Measurements from ENCODE around the gene VIPR2.
A peak's percentile ranks its signal among the peaks of the same experiment; 100 is the strongest.

Gene VIPR2

DNA sequence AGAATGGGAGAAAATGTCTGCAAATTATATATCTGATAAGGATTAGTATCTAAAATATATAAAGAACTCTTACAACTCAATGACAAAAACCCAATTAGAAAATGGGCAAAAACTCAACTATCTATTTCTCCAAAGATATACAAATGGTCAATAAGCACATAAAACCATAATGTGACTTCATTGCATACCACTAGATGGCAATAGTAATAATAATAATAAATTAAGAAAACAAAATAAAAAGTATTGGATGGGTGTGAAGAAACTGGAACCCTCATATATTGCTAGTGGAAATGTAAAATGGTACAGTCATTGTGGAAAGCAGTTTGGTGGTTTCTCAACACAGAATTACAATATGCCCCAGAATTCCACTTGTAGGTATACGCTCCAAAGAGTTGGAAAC lies 98.8 kb downstream of the VIPR2 start:
- Histone ChIP-seq H3K4me1 (ENCODE audit: control insufficient read depth in 2 of 2, insufficient read depth in 2 of 2, low read length in 2 of 2) (peaks cover 0 to 2% of the 10 kb centered on the region in 2 donors), H3K36me3 (ENCODE audit: control insufficient read depth in 2 of 2, insufficient read depth in 2 of 2, low read length in 2 of 2) (no peaks in the 10 kb centered on the region), H3K9ac (ENCODE audit: low read depth in 1 of 2, low read length in 2 of 2) (no peak overlapping the region), H3K27ac (ENCODE audit: low read depth in 2 of 2, low read length in 2 of 2) (no peak overlapping the region), H3K27me3 (ENCODE audit: control insufficient read depth in 2 of 2, insufficient read depth in 2 of 2, low read length in 2 of 2) (no peaks in the 10 kb centered on the region), H3K9me3 (ENCODE audit: control insufficient read depth in 2 of 2, low read length in 2 of 2) (no peaks in the 10 kb centered on the region), H3K4me3 (ENCODE audit: low read length in 2 of 2) (no peak overlapping the region)

DNA sequence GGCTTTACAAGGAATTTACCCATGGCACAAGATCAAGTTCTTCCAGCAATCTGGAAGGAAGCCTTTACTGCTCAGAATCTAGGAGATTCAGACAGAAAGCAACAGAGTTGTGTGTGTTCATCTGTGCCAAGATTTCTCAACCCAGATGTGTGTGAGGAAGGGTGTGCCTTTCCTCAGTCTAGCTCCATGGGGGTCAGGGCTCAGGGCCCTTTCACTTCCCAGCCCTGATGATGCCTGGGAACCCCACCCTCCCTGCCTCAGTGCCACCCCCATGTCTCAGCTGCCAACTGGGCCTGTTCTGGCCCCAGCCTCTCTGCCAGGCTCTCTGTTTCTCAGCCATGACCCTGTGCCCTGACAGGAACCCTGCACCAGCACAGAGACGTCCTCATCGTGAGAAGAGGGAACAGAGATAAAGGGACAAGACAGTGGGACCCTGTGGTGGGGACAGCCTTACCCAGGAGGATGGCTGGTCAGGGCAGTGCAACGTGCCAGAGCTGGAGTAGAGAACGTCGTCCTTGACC lies 102.0 kb downstream of the VIPR2 start:
- Histone ChIP-seq H3K4me3 (ENCODE audit: low read length in 2 of 2) (no peak overlapping the region), H3K27ac (ENCODE audit: low read depth in 2 of 2, low read length in 2 of 2) (no peak overlapping the region), H3K9me3 (ENCODE audit: control insufficient read depth in 2 of 2, low read length in 2 of 2) (no peaks in the 10 kb centered on the region), H3K4me1 (ENCODE audit: control insufficient read depth in 2 of 2, insufficient read depth in 2 of 2, low read length in 2 of 2) (peaks cover 0 to 2% of the 10 kb centered on the region in 2 donors), H3K9ac (ENCODE audit: low read depth in 1 of 2, low read length in 2 of 2) (no peak overlapping the region), H3K27me3 (ENCODE audit: control insufficient read depth in 2 of 2, insufficient read depth in 2 of 2, low read length in 2 of 2) (no peaks in the 10 kb centered on the region), H3K36me3 (ENCODE audit: control insufficient read depth in 2 of 2, insufficient read depth in 2 of 2, low read length in 2 of 2) (no peaks in the 10 kb centered on the region)

DNA sequence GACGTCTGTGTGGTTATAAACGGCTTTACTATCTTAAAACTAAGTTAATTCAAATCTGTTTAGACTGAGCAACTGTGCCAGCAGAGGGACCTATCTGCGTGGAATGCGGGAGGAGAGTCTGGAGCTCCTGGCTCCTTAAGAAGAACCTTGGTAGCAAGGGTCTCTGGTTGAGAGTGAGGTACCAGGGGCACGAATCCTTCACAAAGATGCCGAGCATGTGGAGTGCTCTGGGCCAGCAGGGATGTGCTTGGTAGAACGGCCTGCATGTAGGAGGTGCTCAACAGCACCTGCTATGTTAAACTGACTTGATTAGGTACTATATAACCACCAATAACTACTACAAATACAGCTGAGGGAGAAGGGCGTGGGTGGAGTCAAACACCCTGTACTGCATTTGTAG lies 102.6 kb downstream of the VIPR2 start:
- no peak overlapping the region for H3K4me3 ChIP-seq (ENCODE audit: low read length in 2 of 2)
- H3K27me3 ChIP-seq (ENCODE audit: control insufficient read depth in 2 of 2, insufficient read depth in 2 of 2, low read length in 2 of 2): no peaks in the 10 kb centered on the region
- H3K9me3 ChIP-seq (ENCODE audit: control insufficient read depth in 2 of 2, low read length in 2 of 2): no peaks in the 10 kb centered on the region
- H3K36me3 ChIP-seq (ENCODE audit: control insufficient read depth in 2 of 2, insufficient read depth in 2 of 2, low read length in 2 of 2): no peaks in the 10 kb centered on the region
- H3K27ac ChIP-seq (ENCODE audit: low read depth in 2 of 2, low read length in 2 of 2): no peak overlapping the region
- peaks cover 1 to 2% of the 10 kb centered on the region in 2 donors for H3K4me1 ChIP-seq (ENCODE audit: control insufficient read depth in 2 of 2, insufficient read depth in 2 of 2, low read length in 2 of 2)
- H3K9ac ChIP-seq (ENCODE audit: low read depth in 1 of 2, low read length in 2 of 2): no peak overlapping the region

DNA sequence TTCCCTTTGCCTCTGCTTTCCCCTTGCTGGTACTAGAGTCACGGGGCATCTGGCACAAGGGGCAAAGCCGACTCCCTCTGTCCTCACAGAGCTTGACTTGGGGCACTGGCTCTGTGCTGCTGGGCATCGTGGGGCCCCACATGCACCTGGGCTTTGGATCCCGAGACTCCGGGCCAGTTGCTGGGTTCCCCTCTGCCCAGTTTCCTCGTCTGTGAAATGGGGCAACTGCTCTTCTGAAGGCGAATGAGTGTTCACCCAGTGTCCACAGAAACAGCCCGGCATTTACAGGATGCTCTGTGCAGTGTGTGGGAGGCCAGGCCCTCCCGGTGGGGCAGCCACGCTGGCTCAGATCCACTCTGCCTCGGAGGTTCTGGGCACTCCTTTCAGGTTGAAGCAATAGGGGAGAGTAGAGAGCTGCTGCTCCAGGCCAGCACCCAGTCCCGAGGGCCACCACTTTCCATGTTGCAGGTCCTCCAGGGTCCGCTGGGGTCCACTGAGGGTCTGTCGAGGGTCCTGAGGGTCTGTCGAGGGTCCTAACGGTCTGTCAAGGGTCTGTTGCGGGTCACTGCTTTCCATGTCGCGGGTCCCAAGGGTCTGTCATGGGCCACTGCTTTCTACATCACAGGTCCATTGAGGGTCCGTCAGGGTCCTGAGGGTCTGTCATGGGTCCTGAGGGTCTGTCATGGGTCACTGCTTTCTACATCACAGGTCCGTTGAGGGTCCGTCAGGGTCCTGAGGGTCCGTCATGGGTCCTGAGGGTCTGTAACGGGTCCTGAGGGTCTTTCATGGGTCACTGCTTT lies 103.6 kb downstream of the VIPR2 start:
- Histone ChIP-seq H3K36me3 (ENCODE audit: control insufficient read depth in 2 of 2, insufficient read depth in 2 of 2, low read length in 2 of 2) (no peaks in the 10 kb centered on the region), H3K9me3 (ENCODE audit: control insufficient read depth in 2 of 2, low read length in 2 of 2) (no peaks in the 10 kb centered on the region), H3K4me1 (ENCODE audit: control insufficient read depth in 2 of 2, insufficient read depth in 2 of 2, low read length in 2 of 2) (peaks cover 2 to 4% of the 10 kb centered on the region in 2 donors), H3K27ac (ENCODE audit: low read depth in 2 of 2, low read length in 2 of 2) (no peak overlapping the region), H3K4me3 (ENCODE audit: low read length in 2 of 2) (no peak overlapping the region), H3K9ac (ENCODE audit: low read depth in 1 of 2, low read length in 2 of 2) (no peak overlapping the region), H3K27me3 (ENCODE audit: control insufficient read depth in 2 of 2, insufficient read depth in 2 of 2, low read length in 2 of 2) (peaks cover 0 to 3% of the 10 kb centered on the region in 2 donors)

DNA sequence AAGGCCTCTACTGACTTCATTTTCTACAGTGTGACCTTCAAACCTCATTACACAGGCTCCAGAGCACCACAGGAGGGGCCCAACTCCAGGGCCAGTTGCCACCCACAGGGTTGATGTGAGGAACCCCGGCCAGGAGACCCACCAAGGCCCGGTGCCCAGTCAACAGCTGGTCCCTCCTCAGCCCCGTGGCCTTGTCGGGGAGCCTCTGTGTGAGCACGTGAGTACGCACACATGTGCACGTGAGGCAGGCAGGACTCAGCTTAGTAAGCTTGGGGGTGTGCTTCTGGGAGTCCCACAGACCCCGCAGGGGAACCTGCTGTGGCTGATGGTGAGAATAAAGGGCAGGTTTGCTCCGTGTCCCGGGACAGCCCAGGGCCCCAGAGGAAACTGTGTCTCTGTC lies 104.5 kb downstream of the VIPR2 start:
- H3K4me1 ChIP-seq (ENCODE audit: control insufficient read depth in 2 of 2, insufficient read depth in 2 of 2, low read length in 2 of 2): peaks cover 2 to 4% of the 10 kb centered on the region in 2 donors
- no peak overlapping the region for H3K27ac ChIP-seq (ENCODE audit: low read depth in 2 of 2, low read length in 2 of 2)
- peaks cover 0 to 3% of the 10 kb centered on the region in 2 donors for H3K27me3 ChIP-seq (ENCODE audit: control insufficient read depth in 2 of 2, insufficient read depth in 2 of 2, low read length in 2 of 2)
- H3K9me3 ChIP-seq (ENCODE audit: control insufficient read depth in 2 of 2, low read length in 2 of 2): no peaks in the 10 kb centered on the region
- no peak overlapping the region for H3K4me3 ChIP-seq (ENCODE audit: low read length in 2 of 2)
- H3K36me3 ChIP-seq (ENCODE audit: control insufficient read depth in 2 of 2, insufficient read depth in 2 of 2, low read length in 2 of 2): no peaks in the 10 kb centered on the region
- H3K9ac ChIP-seq (ENCODE audit: low read depth in 1 of 2, low read length in 2 of 2): no peak overlapping the region

DNA sequence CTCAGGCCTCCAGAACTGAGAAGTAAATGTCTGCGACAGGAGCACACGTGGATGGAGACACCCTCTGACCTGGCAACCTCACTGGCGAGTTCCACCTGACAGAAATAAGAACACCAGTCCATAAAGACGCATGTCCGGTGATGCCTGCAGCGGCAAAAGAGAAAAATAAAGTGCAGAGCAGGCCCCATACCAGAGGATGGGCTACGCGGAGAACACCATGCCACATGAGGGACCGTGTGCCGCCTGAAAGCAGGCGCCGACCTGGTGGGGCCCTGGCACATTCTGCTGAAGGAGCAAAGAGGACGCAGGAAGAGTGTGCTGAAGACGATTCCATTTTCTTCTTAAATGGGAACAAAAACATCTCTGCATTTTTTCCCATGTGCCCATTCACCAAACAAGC lies 105.0 kb downstream of the VIPR2 start:
- no peaks in the 10 kb centered on the region for H3K9me3 ChIP-seq (ENCODE audit: control insufficient read depth in 2 of 2, low read length in 2 of 2)
- no peak overlapping the region for H3K4me3 ChIP-seq (ENCODE audit: low read length in 2 of 2)
- peaks cover 2 to 4% of the 10 kb centered on the region in 2 donors for H3K4me1 ChIP-seq (ENCODE audit: control insufficient read depth in 2 of 2, insufficient read depth in 2 of 2, low read length in 2 of 2)
- no peak overlapping the region for H3K27ac ChIP-seq (ENCODE audit: low read depth in 2 of 2, low read length in 2 of 2)
- peaks cover 0 to 3% of the 10 kb centered on the region in 2 donors for H3K27me3 ChIP-seq (ENCODE audit: control insufficient read depth in 2 of 2, insufficient read depth in 2 of 2, low read length in 2 of 2)
- H3K9ac ChIP-seq (ENCODE audit: low read depth in 1 of 2, low read length in 2 of 2): no peak overlapping the region
- H3K36me3 ChIP-seq (ENCODE audit: control insufficient read depth in 2 of 2, insufficient read depth in 2 of 2, low read length in 2 of 2): no peaks in the 10 kb centered on the region

DNA sequence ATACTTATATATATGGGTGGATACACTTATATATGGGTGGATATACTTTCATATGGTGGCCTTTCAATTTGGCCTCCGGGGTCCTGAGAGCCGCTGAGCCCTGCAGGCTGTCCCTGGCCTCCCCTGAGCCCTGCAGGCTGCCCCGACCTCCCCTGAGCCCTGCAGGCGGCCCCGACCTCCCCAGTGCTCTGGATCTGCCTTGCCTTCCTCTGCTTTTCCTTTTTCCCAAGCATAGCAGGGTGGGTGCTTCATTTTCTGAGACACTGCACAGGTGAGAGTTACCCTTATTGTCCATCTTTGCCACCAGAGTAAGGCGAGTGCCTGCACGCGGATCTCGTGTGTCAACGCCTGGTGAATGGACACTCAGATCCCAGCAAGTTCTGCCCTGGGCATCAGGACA lies 106.6 kb downstream of the VIPR2 start:
- no peak overlapping the region for H3K9ac ChIP-seq (ENCODE audit: low read depth in 1 of 2, low read length in 2 of 2)
- H3K4me1 ChIP-seq (ENCODE audit: control insufficient read depth in 2 of 2, insufficient read depth in 2 of 2, low read length in 2 of 2): peaks cover 2 to 4% of the 10 kb centered on the region in 2 donors
- no peaks in the 10 kb centered on the region for H3K36me3 ChIP-seq (ENCODE audit: control insufficient read depth in 2 of 2, insufficient read depth in 2 of 2, low read length in 2 of 2)
- H3K27me3 ChIP-seq (ENCODE audit: control insufficient read depth in 2 of 2, insufficient read depth in 2 of 2, low read length in 2 of 2): peaks cover 0 to 3% of the 10 kb centered on the region in 2 donors
- no peak overlapping the region for H3K4me3 ChIP-seq (ENCODE audit: low read length in 2 of 2)
- H3K9me3 ChIP-seq (ENCODE audit: control insufficient read depth in 2 of 2, low read length in 2 of 2): no peaks in the 10 kb centered on the region
- H3K27ac ChIP-seq (ENCODE audit: low read depth in 2 of 2, low read length in 2 of 2): no peak overlapping the region

DNA sequence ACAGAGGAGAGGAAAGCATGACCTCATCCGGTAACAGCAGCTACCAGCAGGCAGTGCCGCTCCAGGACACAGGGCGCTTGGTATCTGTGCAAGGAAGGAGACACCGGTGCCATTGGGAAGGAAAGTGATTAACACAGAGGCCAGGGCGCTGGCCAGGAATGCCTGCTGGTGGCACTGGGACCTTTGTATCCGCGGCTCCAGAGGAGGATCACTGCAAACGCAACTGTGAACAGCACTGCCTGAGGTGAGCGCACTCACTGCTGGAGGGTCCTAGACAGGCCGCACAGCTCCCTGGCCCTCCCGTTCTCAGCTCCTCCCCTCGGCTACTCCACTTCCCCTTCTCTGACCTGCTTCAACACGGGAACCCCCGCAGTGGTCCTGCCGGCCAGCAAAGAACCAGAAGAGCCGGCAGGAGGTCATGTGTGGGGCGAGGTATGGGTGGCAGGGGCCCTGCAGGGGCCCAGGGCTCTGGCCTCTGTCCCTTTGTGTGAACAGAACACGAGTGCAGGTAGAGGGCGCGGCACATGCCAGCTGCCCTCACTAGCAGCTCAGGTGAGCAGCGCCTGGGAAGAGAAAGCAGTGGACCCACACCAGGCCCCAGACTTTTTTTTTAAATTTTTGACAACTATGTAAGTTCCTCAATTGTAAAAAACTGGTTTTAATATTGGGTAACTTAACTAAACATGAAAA lies 107.6 kb downstream of the VIPR2 start:
- H3K4me1 ChIP-seq (ENCODE audit: control insufficient read depth in 2 of 2, insufficient read depth in 2 of 2, low read length in 2 of 2): peaks cover under 1 to 4% of the 10 kb centered on the region in 2 donors
- no peaks in the 10 kb centered on the region for H3K9me3 ChIP-seq (ENCODE audit: control insufficient read depth in 2 of 2, low read length in 2 of 2)
- H3K27ac ChIP-seq (ENCODE audit: low read depth in 2 of 2, low read length in 2 of 2): no peak overlapping the region
- peak overlapping the region in 1 of 2 donors; percentile 15 for H3K9ac ChIP-seq (ENCODE audit: low read depth in 1 of 2, low read length in 2 of 2)
- H3K4me3 ChIP-seq (ENCODE audit: low read length in 2 of 2): no peak overlapping the region
- H3K27me3 ChIP-seq (ENCODE audit: control insufficient read depth in 2 of 2, insufficient read depth in 2 of 2, low read length in 2 of 2): peaks cover 0 to 3% of the 10 kb centered on the region in 2 donors
- no peaks in the 10 kb centered on the region for H3K36me3 ChIP-seq (ENCODE audit: control insufficient read depth in 2 of 2, insufficient read depth in 2 of 2, low read length in 2 of 2)

DNA sequence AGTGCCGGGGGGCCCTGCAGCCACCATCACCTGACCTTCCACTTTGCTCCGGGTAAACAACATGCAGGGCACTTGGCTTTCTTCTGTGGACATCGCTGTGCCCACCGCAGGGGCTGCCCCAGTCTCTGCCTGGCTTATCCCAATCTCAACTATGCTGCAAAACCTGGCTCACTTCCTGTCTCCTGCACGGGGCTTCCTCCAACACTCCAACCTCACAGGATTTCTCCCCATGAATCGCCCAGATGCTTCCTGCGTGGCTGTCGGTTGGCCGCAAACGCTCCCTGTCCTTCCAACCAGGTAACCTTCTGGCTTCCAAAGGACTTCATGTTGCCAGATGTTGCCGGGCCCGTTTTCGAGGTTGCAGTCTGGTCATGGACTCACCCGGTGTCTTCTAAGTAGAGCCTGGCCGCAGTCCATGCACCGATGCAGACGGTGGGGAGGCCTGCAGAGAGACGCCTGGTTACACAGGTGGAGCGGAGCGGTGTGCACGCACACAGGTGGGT lies 109.0 kb downstream of the VIPR2 start:
- H3K36me3 ChIP-seq (ENCODE audit: control insufficient read depth in 2 of 2, insufficient read depth in 2 of 2, low read length in 2 of 2): no peaks in the 10 kb centered on the region
- H3K9ac ChIP-seq (ENCODE audit: low read depth in 1 of 2, low read length in 2 of 2): no peak overlapping the region
- no peak overlapping the region for H3K27ac ChIP-seq (ENCODE audit: low read depth in 2 of 2, low read length in 2 of 2)
- no peak overlapping the region for H3K4me3 ChIP-seq (ENCODE audit: low read length in 2 of 2)
- H3K9me3 ChIP-seq (ENCODE audit: control insufficient read depth in 2 of 2, low read length in 2 of 2): no peaks in the 10 kb centered on the region
- H3K27me3 ChIP-seq (ENCODE audit: control insufficient read depth in 2 of 2, insufficient read depth in 2 of 2, low read length in 2 of 2): peaks cover 0 to 5% of the 10 kb centered on the region in 2 donors
- peaks cover 2 to 4% of the 10 kb centered on the region in 2 donors for H3K4me1 ChIP-seq (ENCODE audit: control insufficient read depth in 2 of 2, insufficient read depth in 2 of 2, low read length in 2 of 2)

DNA sequence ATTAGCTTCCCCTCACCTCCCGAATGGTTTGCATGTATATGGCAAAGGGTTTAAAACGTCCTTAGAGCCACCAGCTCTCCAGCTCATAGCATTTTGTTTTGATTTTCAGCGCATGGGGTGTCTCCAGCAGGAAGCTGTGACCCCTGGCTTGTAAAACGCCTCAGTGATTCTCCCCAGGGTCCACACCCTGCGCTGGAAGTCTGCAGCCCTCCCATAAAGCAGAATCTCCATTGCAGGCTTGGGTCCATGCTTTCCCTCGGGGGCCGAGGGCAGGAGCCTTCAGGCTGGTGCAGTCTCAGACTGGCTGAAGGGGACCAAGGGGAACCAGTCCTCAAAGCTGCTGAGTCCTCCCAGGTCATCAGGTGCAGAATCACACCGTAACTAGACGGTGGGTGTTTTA lies 109.7 kb downstream of the VIPR2 start:
- Histone ChIP-seq H3K27ac (ENCODE audit: low read depth in 2 of 2, low read length in 2 of 2) (no peak overlapping the region), H3K4me1 (ENCODE audit: control insufficient read depth in 2 of 2, insufficient read depth in 2 of 2, low read length in 2 of 2) (peaks cover 4% of the 10 kb centered on the region in 2 donors), H3K9me3 (ENCODE audit: control insufficient read depth in 2 of 2, low read length in 2 of 2) (no peaks in the 10 kb centered on the region)

More for the DNA sequence above, 109.7 kb downstream of the VIPR2 start:
- peaks cover 0 to 5% of the 10 kb centered on the region in 2 donors for H3K27me3 ChIP-seq (ENCODE audit: control insufficient read depth in 2 of 2, insufficient read depth in 2 of 2, low read length in 2 of 2)
- no peak overlapping the region for H3K9ac ChIP-seq (ENCODE audit: low read depth in 1 of 2, low read length in 2 of 2)
- H3K4me3 ChIP-seq (ENCODE audit: low read length in 2 of 2): no peak overlapping the region
- no peaks in the 10 kb centered on the region for H3K36me3 ChIP-seq (ENCODE audit: control insufficient read depth in 2 of 2, insufficient read depth in 2 of 2, low read length in 2 of 2)
